ENCODE data around the gene CDON. TPM values are rescaled to one million over a fixed set of nuclear protein-coding genes. Genes with fewer than 3 reads are reported as not detected.

The CDON gene
- total and polyA plus RNA-seq, 2 donors (not counting 1 experiment from before 2014, with no cell fraction given) = 10.7 TPM

GRCh38 chr11:126054408-126054807 lies 8.3 kb downstream of the CDON start:
- TF ChIP-seq EZH2 (IDR thresholded peaks at IDR 0.05; ENCODE audit: low read length, missing control alignments) = no peak
- no peak for TF ChIP-seq CTCF (conservative IDR thresholded peaks at IDR 0.05 in 1 of 2, IDR thresholded peaks at IDR 0.05 in 1 of 2; ENCODE audit: low read depth in 1 of 2, low read length in 2 of 2)
- H3K27ac ChIP-seq (ENCODE audit: insufficient read depth, low read length) = no peak overlapping the region

GRCh38 chr11:126053415-126054286 lies 9.0 kb downstream of the CDON start:
- Histone ChIP-seq H3K36me3 (ENCODE audit: control insufficient read depth, insufficient read depth, low read length) (no peaks in the 10 kb centered on the region), H3K9me3 (ENCODE audit: control insufficient read depth, insufficient read depth, low read depth, low read length) (no peaks in the 10 kb centered on the region), H3K9ac (ENCODE audit: insufficient read depth, low read length) (no peak overlapping the region), H2AFZ (ENCODE audit: low read length) (no peak overlapping the region), H3K79me2 (ENCODE audit: control insufficient read depth, insufficient read depth, low read length) (no peaks in the 10 kb centered on the region), H3K4me3 (replicated peaks in 1 of 4; ENCODE audit: control extremely low read depth in 1 of 4, insufficient read depth in 1 of 4, low read depth in 3 of 4, low read length in 4 of 4) (no peak overlapping the region), H3K27ac (ENCODE audit: insufficient read depth, low read length) (no peak overlapping the region), H3K4me2 (ENCODE audit: extremely low read depth, insufficient read depth, low read length) (no peak overlapping the region), H4K20me1 (ENCODE audit: control insufficient read depth, extremely low read depth, insufficient read depth, low read length) (no peaks in the 10 kb centered on the region), H3K27me3 (ENCODE audit: control insufficient read depth, insufficient read depth, low read length) (peaks cover 3% of the 10 kb centered on the region), H3K4me1 (ENCODE audit: control insufficient read depth, extremely low read depth, insufficient read depth, low read length) (no peaks in the 10 kb centered on the region)
- no peak for DNase-seq (ENCODE audit: low read depth in 2 of 2)
- TF ChIP-seq CTCF (conservative IDR thresholded peaks at IDR 0.05 in 1 of 2, IDR thresholded peaks at IDR 0.05 in 1 of 2; ENCODE audit: low read depth in 1 of 2, low read length in 2 of 2) = no peak
- no peak for TF ChIP-seq EZH2 (IDR thresholded peaks at IDR 0.05; ENCODE audit: low read length, missing control alignments)

More at GRCh38 chr11:126054408-126054807, 8.3 kb downstream of the CDON start:
- Histone ChIP-seq H3K27me3 (ENCODE audit: control insufficient read depth, insufficient read depth, low read length) (peaks cover 3% of the 10 kb centered on the region), H2AFZ (ENCODE audit: low read length) (no peak overlapping the region), H3K9ac (ENCODE audit: insufficient read depth, low read length) (no peak overlapping the region), H3K4me2 (ENCODE audit: extremely low read depth, insufficient read depth, low read length) (no peak overlapping the region), H3K79me2 (ENCODE audit: control insufficient read depth, insufficient read depth, low read length) (no peaks in the 10 kb centered on the region), H3K9me3 (ENCODE audit: control insufficient read depth, insufficient read depth, low read depth, low read length) (no peaks in the 10 kb centered on the region), H4K20me1 (ENCODE audit: control insufficient read depth, extremely low read depth, insufficient read depth, low read length) (no peaks in the 10 kb centered on the region), H3K36me3 (ENCODE audit: control insufficient read depth, insufficient read depth, low read length) (no peaks in the 10 kb centered on the region), H3K4me3 (replicated peaks in 1 of 4; ENCODE audit: control extremely low read depth in 1 of 4, insufficient read depth in 1 of 4, low read depth in 3 of 4, low read length in 4 of 4) (no peak overlapping the region), H3K4me1 (ENCODE audit: control insufficient read depth, extremely low read depth, insufficient read depth, low read length) (no peaks in the 10 kb centered on the region)
- no peak for DNase-seq (ENCODE audit: low read depth in 2 of 2)

- no peaks in the 10 kb centered on the region for H3K79me2 ChIP-seq (ENCODE audit: control insufficient read depth, insufficient read depth, low read length)
- no peak overlapping the region for H3K27ac ChIP-seq (ENCODE audit: insufficient read depth, low read length)
- H4K20me1 ChIP-seq (ENCODE audit: control insufficient read depth, extremely low read depth, insufficient read depth, low read length) = no peaks in the 10 kb centered on the region
- no peak overlapping the region for H3K4me2 ChIP-seq (ENCODE audit: extremely low read depth, insufficient read depth, low read length)
- H3K27me3 ChIP-seq (ENCODE audit: control insufficient read depth, insufficient read depth, low read length) = peaks cover 3% of the 10 kb centered on the region
- no peak overlapping the region for H3K4me3 ChIP-seq (replicated peaks in 1 of 4; ENCODE audit: control extremely low read depth in 1 of 4, insufficient read depth in 1 of 4, low read depth in 3 of 4, low read length in 4 of 4)
- no peaks in the 10 kb centered on the region for H3K9me3 ChIP-seq (ENCODE audit: control insufficient read depth, insufficient read depth, low read depth, low read length)
- no peak overlapping the region for H2AFZ ChIP-seq (ENCODE audit: low read length)
- no peaks in the 10 kb centered on the region for H3K36me3 ChIP-seq (ENCODE audit: control insufficient read depth, insufficient read depth, low read length)
- no peak for DNase-seq (ENCODE audit: low read depth in 2 of 2)
- H3K4me1 ChIP-seq (ENCODE audit: control insufficient read depth, extremely low read depth, insufficient read depth, low read length) = no peaks in the 10 kb centered on the region
- TF ChIP-seq CTCF (conservative IDR thresholded peaks at IDR 0.05 in 1 of 2, IDR thresholded peaks at IDR 0.05 in 1 of 2; ENCODE audit: low read depth in 1 of 2, low read length in 2 of 2) = no peak
- no peak for TF ChIP-seq EZH2 (IDR thresholded peaks at IDR 0.05; ENCODE audit: low read length, missing control alignments)
- H3K9ac ChIP-seq (ENCODE audit: insufficient read depth, low read length) = no peak overlapping the region
These were observed 11.5 kb downstream of the CDON start for GRCh38 chr11:126051117-126051516.
